Activated CD4-positive, CD25-positive, alpha-beta regulatory T cell treated with anti-CD3 and anti-CD28 coated beads, Interleukin-2, amount 50 U/mL, for 72 hours (primary cell): ENCODE measurements around the gene MICAL2.

Experiments
- DNase-seq: peaks from one replicate; pipeline ENCODE4 v3.0.0; 2021

MICAL2 gene

GRCh38 chr11:12120031-12121008 is 9.9 kb downstream of the MICAL2 start:
- no peak for DNase-seq

- DNase-seq: no peak
These were observed 10.6 kb downstream of the MICAL2 start for GRCh38 chr11:12121011-12121410.

GRCh38 chr11:12121517-12121916 is 11.1 kb downstream of the MICAL2 start:
- DNase-seq: no peak

- no peak for DNase-seq
These were observed 11.7 kb downstream of the MICAL2 start for GRCh38 chr11:12122083-12122482.

- DNase-seq: no peak
These were observed 12.9 kb downstream of the MICAL2 start for GRCh38 chr11:12123273-12123672.

GRCh38 chr11:12123799-12124198 is 13.4 kb downstream of the MICAL2 start:
- no peak for DNase-seq

GRCh38 chr11:12124306-12124705 is 13.9 kb downstream of the MICAL2 start:
- DNase-seq: no peak

- DNase-seq: no peak
These were observed 15.3 kb downstream of the MICAL2 start for GRCh38 chr11:12125609-12126149.

- no peak for DNase-seq
These were observed 16.1 kb downstream of the MICAL2 start for GRCh38 chr11:12126344-12127019.

GRCh38 chr11:12127206-12127898 is 17.0 kb downstream of the MICAL2 start:
- DNase-seq: no peak

GRCh38 chr11:12128301-12128751 is 17.9 kb downstream of the MICAL2 start:
- no peak for DNase-seq

GRCh38 chr11:12129227-12129626 is 18.8 kb downstream of the MICAL2 start:
- no peak for DNase-seq

- DNase-seq: no peak
These were observed 20.0 kb downstream of the MICAL2 start for GRCh38 chr11:12130180-12130980.

GRCh38 chr11:12131943-12132789 is 21.8 kb downstream of the MICAL2 start:
- DNase-seq: no peak

- DNase-seq: no peak
These were observed 22.4 kb downstream of the MICAL2 start for GRCh38 chr11:12132790-12133145.

GRCh38 chr11:12133547-12134235 is 23.3 kb downstream of the MICAL2 start:
- DNase-seq: no peak

GRCh38 chr11:12134236-12134585 is 23.8 kb downstream of the MICAL2 start:
- no peak for DNase-seq

GRCh38 chr11:12135185-12135584 is 24.8 kb downstream of the MICAL2 start:
- no peak for DNase-seq

GRCh38 chr11:12137005-12137690 is 26.8 kb downstream of the MICAL2 start:
- DNase-seq: no peak
